ENCODE measurements around the gene ADGRG2.

Gene ADGRG2

DNA sequence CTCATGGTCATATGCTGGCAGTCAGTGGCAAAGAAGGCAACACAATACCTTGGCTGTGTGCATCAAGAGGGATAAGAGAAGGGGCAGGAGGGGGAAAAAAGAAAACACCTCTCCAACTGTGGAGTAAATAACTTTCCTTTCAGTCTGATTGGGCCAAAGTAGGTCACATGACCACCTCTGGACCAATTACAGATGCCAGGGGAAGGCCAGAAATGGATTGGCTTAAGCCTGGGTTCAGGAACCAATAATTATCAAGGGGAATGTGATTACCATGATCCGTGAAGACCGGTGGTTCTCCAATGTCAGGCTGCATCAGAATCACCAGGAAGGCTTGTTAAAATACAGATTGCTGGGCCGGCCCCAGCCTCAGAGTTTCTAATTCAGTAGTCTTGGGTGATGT, 7.4 kb upstream of the ADGRG2 start:
- DNase-seq (ENCODE audit: low read depth in 1 of 2, low spot score in 1 of 2) = no peak
- Histone ChIP-seq H3K4me3 (replicated peaks; ENCODE audit: insufficient read depth, low read length) (no peak overlapping the region), H3K27me3 (ENCODE audit: insufficient read depth, poor library complexity, severe bottlenecking) (no peaks in the 10 kb centered on the region), H3K27ac (replicated peaks) (no peak overlapping the region)
- no peak for TF ChIP-seq SPI1 (IDR thresholded peaks at IDR 0.05; ENCODE audit: borderline replicate concordance, low read depth)
- TF ChIP-seq GABPA (IDR thresholded peaks at IDR 0.05; ENCODE audit: low read depth) = no peak
- no peak for TF ChIP-seq POLR2AphosphoS5 (IDR thresholded peaks at IDR 0.05; ENCODE audit: low read depth)
- TF ChIP-seq, protein P1, sequence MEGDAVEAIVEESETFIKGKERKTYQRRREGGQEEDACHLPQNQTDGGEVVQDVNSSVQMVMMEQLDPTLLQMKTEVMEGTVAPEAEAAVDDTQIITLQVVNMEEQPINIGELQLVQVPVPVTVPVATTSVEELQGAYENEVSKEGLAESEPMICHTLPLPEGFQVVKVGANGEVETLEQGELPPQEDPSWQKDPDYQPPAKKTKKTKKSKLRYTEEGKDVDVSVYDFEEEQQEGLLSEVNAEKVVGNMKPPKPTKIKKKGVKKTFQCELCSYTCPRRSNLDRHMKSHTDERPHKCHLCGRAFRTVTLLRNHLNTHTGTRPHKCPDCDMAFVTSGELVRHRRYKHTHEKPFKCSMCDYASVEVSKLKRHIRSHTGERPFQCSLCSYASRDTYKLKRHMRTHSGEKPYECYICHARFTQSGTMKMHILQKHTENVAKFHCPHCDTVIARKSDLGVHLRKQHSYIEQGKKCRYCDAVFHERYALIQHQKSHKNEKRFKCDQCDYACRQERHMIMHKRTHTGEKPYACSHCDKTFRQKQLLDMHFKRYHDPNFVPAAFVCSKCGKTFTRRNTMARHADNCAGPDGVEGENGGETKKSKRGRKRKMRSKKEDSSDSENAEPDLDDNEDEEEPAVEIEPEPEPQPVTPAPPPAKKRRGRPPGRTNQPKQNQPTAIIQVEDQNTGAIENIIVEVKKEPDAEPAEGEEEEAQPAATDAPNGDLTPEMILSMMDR (IDR thresholded peaks at IDR 0.05; ENCODE audit: insufficient read depth, low read length) = no peak
- TF ChIP-seq, protein P2, sequence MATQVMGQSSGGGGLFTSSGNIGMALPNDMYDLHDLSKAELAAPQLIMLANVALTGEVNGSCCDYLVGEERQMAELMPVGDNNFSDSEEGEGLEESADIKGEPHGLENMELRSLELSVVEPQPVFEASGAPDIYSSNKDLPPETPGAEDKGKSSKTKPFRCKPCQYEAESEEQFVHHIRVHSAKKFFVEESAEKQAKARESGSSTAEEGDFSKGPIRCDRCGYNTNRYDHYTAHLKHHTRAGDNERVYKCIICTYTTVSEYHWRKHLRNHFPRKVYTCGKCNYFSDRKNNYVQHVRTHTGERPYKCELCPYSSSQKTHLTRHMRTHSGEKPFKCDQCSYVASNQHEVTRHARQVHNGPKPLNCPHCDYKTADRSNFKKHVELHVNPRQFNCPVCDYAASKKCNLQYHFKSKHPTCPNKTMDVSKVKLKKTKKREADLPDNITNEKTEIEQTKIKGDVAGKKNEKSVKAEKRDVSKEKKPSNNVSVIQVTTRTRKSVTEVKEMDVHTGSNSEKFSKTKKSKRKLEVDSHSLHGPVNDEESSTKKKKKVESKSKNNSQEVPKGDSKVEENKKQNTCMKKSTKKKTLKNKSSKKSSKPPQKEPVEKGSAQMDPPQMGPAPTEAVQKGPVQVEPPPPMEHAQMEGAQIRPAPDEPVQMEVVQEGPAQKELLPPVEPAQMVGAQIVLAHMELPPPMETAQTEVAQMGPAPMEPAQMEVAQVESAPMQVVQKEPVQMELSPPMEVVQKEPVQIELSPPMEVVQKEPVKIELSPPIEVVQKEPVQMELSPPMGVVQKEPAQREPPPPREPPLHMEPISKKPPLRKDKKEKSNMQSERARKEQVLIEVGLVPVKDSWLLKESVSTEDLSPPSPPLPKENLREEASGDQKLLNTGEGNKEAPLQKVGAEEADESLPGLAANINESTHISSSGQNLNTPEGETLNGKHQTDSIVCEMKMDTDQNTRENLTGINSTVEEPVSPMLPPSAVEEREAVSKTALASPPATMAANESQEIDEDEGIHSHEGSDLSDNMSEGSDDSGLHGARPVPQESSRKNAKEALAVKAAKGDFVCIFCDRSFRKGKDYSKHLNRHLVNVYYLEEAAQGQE (IDR thresholded peaks at IDR 0.05; ENCODE audit: insufficient replicate concordance, low read depth) = no peak

DNA sequence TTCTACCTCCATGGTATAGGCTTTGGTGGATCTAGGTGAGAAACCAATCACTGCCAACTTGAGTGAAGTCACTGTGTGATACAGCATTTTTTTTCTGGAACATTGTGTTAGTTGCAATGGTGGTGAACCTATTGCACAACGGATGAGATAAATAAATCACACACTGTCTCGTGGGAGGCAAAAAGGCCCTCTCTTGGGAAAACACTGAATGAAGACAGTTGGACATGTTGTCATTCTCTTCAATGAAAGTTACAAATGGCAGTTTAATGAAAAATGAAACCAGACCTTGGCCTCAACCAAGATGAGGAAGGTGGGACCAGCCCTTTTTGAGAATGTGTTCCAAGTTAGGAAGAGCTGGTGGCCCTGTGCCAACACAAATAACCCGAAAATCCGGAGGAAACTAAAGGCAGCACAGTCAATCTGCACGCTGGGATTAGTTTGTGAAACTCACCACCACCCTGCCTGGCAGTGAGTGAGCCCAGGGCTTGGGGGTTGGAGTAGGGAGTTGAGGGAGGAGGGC, 5.4 kb upstream of the ADGRG2 start:
- no peak overlapping the region for H3K27ac ChIP-seq (replicated peaks)
- no peak for DNase-seq (ENCODE audit: low read depth in 1 of 2, low spot score in 1 of 2)
- no peak overlapping the region for H3K4me3 ChIP-seq (replicated peaks; ENCODE audit: insufficient read depth, low read length)
- H3K27me3 ChIP-seq (ENCODE audit: insufficient read depth, poor library complexity, severe bottlenecking) = peaks cover 7% of the 10 kb centered on the region
- TF ChIP-seq, protein P1 (IDR thresholded peaks at IDR 0.05; ENCODE audit: insufficient read depth, low read length) = no peak
- TF ChIP-seq SPI1 (IDR thresholded peaks at IDR 0.05; ENCODE audit: borderline replicate concordance, low read depth) (no peak), GABPA (IDR thresholded peaks at IDR 0.05; ENCODE audit: low read depth) (no peak), POLR2AphosphoS5 (IDR thresholded peaks at IDR 0.05; ENCODE audit: low read depth) (no peak)
- TF ChIP-seq, protein P2 (IDR thresholded peaks at IDR 0.05; ENCODE audit: insufficient replicate concordance, low read depth) = no peak

DNA sequence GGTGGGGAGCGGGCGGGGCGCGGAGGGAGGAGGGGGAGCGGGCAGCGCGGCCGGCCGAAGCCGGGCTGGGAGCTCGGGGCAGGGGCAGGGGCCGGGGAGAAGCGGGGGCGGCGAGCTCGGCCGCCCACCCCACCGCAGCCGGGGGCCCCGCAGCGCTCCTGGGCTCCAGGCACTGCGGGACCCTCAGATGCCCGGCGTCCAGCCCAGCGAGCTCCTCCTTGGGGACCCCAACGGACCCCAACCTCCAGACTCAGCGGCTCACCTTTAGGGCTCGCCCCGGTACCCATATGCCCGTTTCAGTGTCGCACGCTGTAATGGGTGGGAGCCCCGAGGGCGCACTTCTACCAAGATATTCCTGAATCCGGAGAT, 357 bp upstream of the ADGRG2 start:
- H3K4me3 ChIP-seq (replicated peaks; ENCODE audit: insufficient read depth, low read length) = no peak overlapping the region

More for the DNA sequence above, 357 bp upstream of the ADGRG2 start:
- Histone ChIP-seq H3K27me3 (ENCODE audit: insufficient read depth, poor library complexity, severe bottlenecking) (peaks cover 20% of the 10 kb centered on the region), H3K27ac (replicated peaks) (no peak overlapping the region)
- DNase-seq (ENCODE audit: low read depth in 1 of 2, low spot score in 1 of 2) = no peak
- TF ChIP-seq, protein P2 (IDR thresholded peaks at IDR 0.05; ENCODE audit: insufficient replicate concordance, low read depth) = no peak
- TF ChIP-seq SPI1 (IDR thresholded peaks at IDR 0.05; ENCODE audit: borderline replicate concordance, low read depth) (no peak), GABPA (IDR thresholded peaks at IDR 0.05; ENCODE audit: low read depth) (no peak), POLR2AphosphoS5 (IDR thresholded peaks at IDR 0.05; ENCODE audit: low read depth) (no peak)
- TF ChIP-seq, protein P1 (IDR thresholded peaks at IDR 0.05; ENCODE audit: insufficient read depth, low read length) = no peak
